ENCODE data around the gene SERF1B. TPM values are rescaled to one million over a fixed set of nuclear protein-coding genes. Genes with fewer than 3 reads are reported as not detected.
"Not testable (repeated sequence)": the region's sequence is repeated elsewhere in the genome, so short reads cannot be mapped to it uniquely, and the experiment has no call there.

Gene SERF1B
- polyA plus RNA-seq (2011; rRNA removed), result 14.8 and 18.2 TPM in 2 replicates
- 1.5 and 3.3 TPM in 2 replicates for polyA minus RNA-seq (2011; rRNA and poly(A)+ RNA removed)

DNA sequence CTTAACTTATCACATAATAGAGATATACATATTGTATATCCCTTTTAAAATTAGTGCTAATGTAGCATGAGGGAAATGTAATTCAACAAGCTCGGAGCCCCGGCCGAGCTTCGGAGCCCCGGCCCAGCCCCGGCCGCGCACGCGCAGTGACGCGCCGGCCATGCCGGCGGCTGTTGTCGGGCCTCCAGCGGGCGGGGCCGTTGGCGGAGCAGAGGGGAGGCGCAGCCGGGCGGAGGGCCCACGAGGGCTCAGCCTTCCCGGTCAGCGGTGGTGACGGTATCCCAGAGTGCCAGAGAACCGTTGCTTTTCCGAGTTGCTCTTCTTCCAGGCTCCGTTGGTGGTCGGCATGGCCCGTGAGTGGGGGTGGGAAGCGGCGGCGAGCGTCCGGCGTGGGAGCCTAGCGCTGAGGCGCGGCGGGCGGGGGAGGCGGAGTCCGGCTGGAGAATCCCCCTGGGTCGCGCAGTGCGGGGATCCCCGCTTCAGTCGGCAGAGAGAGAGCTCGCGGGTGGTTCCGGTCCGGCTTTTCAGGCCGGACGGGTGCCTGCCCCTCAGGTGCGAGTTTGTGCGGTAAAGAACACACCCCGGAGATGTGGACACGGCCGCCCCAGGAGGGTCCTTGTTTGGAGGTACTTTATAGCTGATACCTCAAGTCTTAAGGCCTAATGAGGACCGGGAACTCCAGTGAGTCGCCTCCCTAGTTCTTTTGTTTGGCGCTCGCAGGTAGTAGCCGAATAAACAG, at the start of gene SERF1B:
TSS of gene SERF1B (plus strand) at position 146 of the 739 bp plus-strand sequence. CDS start at position 347, 201 bp downstream.
- H3K9me3 ChIP-seq (ENCODE audit: control insufficient read depth, insufficient read depth, low read length); H3K4me3 ChIP-seq (ENCODE audit: low read depth, low read length); POLR2A ChIA-PET; H3K27ac ChIP-seq (ENCODE audit: low read depth, low read length); H3K27me3 ChIP-seq (ENCODE audit: control insufficient read depth, insufficient read depth, low read length); DNase-seq (ENCODE audit: low read depth, low spot score); CTCF ChIA-PET: not testable (repeated sequence)

- H3K27me3 ChIP-seq (ENCODE audit: control insufficient read depth, insufficient read depth, low read length); H3K9me3 ChIP-seq (ENCODE audit: control insufficient read depth, insufficient read depth, low read length); POLR2A ChIA-PET; CTCF ChIA-PET; H3K27ac ChIP-seq (ENCODE audit: low read depth, low read length); DNase-seq (ENCODE audit: low read depth, low spot score); H3K4me3 ChIP-seq (ENCODE audit: low read depth, low read length): not testable (repeated sequence)
Measured at GRCh38 chr5:69991713-69992112, 33.3 kb upstream of the SERF1B start.

DNA sequence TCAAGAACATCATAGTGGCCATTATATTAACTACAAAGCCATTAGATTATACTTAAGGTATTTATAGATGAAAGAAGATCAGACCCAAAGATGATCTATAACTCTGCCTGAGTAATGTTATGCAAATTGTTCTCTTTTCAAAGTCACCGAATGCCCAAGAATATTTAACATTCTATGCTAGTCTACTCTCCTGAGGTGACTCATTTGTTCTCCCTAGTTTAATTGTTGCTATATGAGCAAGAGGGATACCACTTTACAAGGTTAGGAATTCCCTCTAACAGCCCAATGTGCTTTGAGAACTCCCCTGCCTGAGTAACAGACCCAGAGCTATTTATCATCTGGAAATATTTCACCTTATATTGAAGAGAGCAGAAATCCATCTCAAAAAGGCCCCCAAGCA, 29.5 kb upstream of the SERF1B start:
- H3K27ac ChIP-seq (ENCODE audit: low read depth, low read length); CTCF ChIA-PET; H3K9me3 ChIP-seq (ENCODE audit: control insufficient read depth, insufficient read depth, low read length); POLR2A ChIA-PET; DNase-seq (ENCODE audit: low read depth, low spot score); H3K27me3 ChIP-seq (ENCODE audit: control insufficient read depth, insufficient read depth, low read length); H3K4me3 ChIP-seq (ENCODE audit: low read depth, low read length): not testable (repeated sequence)

DNA sequence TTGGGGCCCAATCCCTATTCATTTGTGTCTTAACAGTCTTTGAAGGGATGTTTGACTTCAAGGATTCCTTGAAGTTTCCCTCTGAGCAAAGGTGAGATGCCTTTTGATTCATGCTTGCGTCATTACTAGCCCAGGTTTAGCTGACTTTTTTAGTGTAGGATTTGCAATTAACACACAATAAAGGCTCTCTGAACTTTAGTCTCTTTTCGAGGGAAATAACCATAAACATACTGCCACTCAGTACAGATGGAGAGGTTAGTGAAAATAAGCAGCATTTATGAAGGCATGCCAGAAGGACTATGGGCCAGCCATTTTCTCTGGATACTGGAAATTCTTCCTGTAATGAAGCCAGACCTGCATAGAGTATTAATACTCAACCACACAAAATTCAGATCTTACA, 4.4 kb upstream of the SERF1B start:
- H3K4me3 ChIP-seq (ENCODE audit: low read depth, low read length); CTCF ChIA-PET; H3K9me3 ChIP-seq (ENCODE audit: control insufficient read depth, insufficient read depth, low read length); POLR2A ChIA-PET; H3K27me3 ChIP-seq (ENCODE audit: control insufficient read depth, insufficient read depth, low read length); H3K27ac ChIP-seq (ENCODE audit: low read depth, low read length); DNase-seq (ENCODE audit: low read depth, low spot score): not testable (repeated sequence)

GRCh38 chr5:70025845-70026145, 744 bp downstream of the SERF1B start:
- H3K27me3 ChIP-seq (ENCODE audit: control insufficient read depth, insufficient read depth, low read length); POLR2A ChIA-PET; H3K4me3 ChIP-seq (ENCODE audit: low read depth, low read length); CTCF ChIA-PET; DNase-seq (ENCODE audit: low read depth, low spot score); H3K27ac ChIP-seq (ENCODE audit: low read depth, low read length); H3K9me3 ChIP-seq (ENCODE audit: control insufficient read depth, insufficient read depth, low read length): not testable (repeated sequence)

GRCh38 chr5:70031204-70031603, 6.2 kb downstream of the SERF1B start:
- CTCF ChIA-PET; H3K9me3 ChIP-seq (ENCODE audit: control insufficient read depth, insufficient read depth, low read length); DNase-seq (ENCODE audit: low read depth, low spot score); POLR2A ChIA-PET; H3K27ac ChIP-seq (ENCODE audit: low read depth, low read length); H3K4me3 ChIP-seq (ENCODE audit: low read depth, low read length); H3K27me3 ChIP-seq (ENCODE audit: control insufficient read depth, insufficient read depth, low read length): not testable (repeated sequence)

DNA sequence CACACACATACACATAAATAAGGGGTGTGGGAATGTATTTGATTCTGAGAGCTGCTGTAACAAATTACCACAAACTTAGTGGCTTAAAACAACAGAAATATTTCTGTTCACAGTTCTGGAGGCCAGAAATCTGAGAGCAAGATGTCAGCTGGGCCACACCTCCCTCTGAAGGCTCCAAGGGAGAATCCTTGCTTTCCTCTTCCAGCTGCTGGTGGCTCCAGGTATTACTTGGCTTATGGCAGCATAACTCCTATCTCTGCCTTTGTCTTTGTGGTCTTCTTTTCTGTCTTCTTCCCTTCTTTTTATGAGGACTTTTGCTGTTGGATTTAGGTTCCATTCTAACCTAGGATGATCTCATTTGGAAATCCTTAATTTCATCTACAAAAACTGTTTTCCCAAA, 16.4 kb downstream of the SERF1B start:
- DNase-seq (ENCODE audit: low read depth, low spot score); H3K27ac ChIP-seq (ENCODE audit: low read depth, low read length); POLR2A ChIA-PET; H3K9me3 ChIP-seq (ENCODE audit: control insufficient read depth, insufficient read depth, low read length); CTCF ChIA-PET; H3K4me3 ChIP-seq (ENCODE audit: low read depth, low read length); H3K27me3 ChIP-seq (ENCODE audit: control insufficient read depth, insufficient read depth, low read length): not testable (repeated sequence)

DNA sequence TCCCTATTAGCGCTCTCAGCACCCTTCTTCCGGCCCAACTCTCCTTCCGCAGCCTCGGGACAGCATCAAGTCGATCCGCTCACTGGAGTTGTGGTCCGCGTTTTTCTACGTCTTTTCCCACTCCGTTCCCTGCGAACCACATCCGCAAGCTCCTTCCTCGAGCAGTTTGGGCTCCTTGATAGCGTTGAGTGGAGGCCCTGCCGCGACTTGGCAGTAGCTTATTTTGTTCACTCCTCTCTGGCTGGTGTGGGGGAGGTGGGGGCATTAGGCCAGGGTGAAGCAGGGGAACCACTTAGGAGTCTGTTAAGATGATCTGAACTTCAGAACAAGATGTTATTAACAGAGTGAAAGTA, 24.7 kb downstream of the SERF1B start:
- H3K27me3 ChIP-seq (ENCODE audit: control insufficient read depth, insufficient read depth, low read length); H3K4me3 ChIP-seq (ENCODE audit: low read depth, low read length); CTCF ChIA-PET; DNase-seq (ENCODE audit: low read depth, low spot score); POLR2A ChIA-PET; H3K9me3 ChIP-seq (ENCODE audit: control insufficient read depth, insufficient read depth, low read length); H3K27ac ChIP-seq (ENCODE audit: low read depth, low read length): not testable (repeated sequence)

DNA sequence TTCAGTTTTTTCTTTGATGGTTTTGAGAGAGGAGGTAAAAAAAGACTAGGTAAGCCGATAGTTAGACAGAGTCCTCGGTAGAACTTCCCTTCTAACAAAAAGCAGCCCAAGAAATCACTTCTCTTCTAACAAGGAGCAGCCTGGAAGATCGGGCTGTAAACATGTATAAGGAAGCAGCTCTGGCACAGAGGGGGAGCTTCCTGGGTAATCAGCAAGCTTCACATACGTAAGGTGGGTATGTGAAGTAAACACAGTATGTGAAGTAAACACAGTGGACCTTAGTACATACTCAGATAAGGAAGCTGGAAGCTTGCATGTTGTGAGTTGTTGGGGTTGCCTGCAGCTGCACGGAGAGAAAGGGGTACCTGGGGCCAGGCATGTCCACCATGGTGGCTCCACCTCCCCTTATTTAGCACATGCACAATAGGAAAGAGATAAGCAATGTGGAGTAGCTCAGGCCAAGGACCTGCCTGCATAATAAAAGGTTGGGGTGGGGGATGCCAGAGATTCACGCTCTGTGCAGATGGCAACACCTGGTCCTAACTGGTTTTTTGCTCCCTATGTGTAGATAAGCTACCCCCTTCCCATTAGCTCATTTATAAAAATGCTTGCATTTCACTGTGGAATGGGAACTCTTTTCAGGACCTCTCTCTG, 31.4 kb downstream of the SERF1B start:
- POLR2A ChIA-PET; H3K4me3 ChIP-seq (ENCODE audit: low read depth, low read length); H3K9me3 ChIP-seq (ENCODE audit: control insufficient read depth, insufficient read depth, low read length); H3K27ac ChIP-seq (ENCODE audit: low read depth, low read length); DNase-seq (ENCODE audit: low read depth, low spot score); CTCF ChIA-PET; H3K27me3 ChIP-seq (ENCODE audit: control insufficient read depth, insufficient read depth, low read length): not testable (repeated sequence)

- POLR2A ChIA-PET; H3K27ac ChIP-seq (ENCODE audit: low read depth, low read length); H3K4me3 ChIP-seq (ENCODE audit: low read depth, low read length); DNase-seq (ENCODE audit: low read depth, low spot score); CTCF ChIA-PET; H3K9me3 ChIP-seq (ENCODE audit: control insufficient read depth, insufficient read depth, low read length); H3K27me3 ChIP-seq (ENCODE audit: control insufficient read depth, insufficient read depth, low read length): not testable (repeated sequence)
Measured at GRCh38 chr5:70057140-70057539, 32.1 kb downstream of the SERF1B start.

DNA sequence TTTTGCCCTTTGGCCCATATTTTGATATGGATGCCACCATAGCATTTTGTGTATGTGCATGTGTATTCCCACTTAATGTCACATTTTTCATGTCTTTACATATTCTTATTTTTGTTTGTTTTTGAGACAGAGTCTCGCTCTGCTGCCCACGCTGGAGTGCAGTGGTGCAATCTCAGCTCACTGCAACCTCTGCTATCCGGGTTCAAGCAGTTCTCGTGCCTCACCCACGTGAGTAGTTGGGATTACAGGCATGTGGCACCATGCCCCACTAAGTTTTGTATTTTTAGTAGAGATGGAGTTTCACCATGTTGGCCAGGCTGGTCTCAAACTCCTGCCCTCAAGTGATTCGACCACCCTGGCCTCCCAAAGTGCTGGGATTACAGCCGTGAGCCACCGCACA, 52.6 kb downstream of the SERF1B start:
- H3K9me3 ChIP-seq (ENCODE audit: control insufficient read depth, insufficient read depth, low read length); CTCF ChIA-PET; H3K4me3 ChIP-seq (ENCODE audit: low read depth, low read length); DNase-seq (ENCODE audit: low read depth, low spot score); POLR2A ChIA-PET; H3K27me3 ChIP-seq (ENCODE audit: control insufficient read depth, insufficient read depth, low read length); H3K27ac ChIP-seq (ENCODE audit: low read depth, low read length): not testable (repeated sequence)

DNA sequence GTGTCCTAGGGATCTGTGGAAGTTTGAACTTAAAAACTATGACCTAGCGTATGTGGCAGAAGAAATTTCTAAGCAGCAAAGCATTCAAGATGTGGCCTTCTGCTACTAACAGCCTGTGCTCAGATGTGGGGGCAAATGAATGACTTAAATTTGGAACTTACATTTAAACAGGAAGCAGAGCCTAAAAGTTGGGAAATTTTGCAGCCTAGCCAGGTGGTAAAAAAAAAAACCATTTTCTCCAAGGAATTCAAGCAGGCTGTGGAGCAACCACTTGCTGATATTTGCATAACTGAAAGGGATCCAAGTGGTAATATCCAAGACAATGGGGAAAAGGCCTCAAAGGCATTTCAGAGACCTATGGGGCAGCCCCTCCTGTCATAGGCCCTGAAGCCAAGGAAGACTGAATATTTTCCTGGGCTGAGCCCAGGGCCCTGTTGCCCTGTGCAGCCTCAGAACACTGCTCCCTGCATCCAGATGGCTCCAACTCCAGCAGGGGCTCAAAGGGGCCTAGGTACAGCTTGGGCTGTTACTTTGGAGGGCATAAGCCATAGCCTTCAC, 63.9 kb downstream of the SERF1B start:
- H3K27me3 ChIP-seq (ENCODE audit: control insufficient read depth, insufficient read depth, low read length); H3K4me3 ChIP-seq (ENCODE audit: low read depth, low read length); CTCF ChIA-PET; H3K9me3 ChIP-seq (ENCODE audit: control insufficient read depth, insufficient read depth, low read length); H3K27ac ChIP-seq (ENCODE audit: low read depth, low read length); DNase-seq (ENCODE audit: low read depth, low spot score); POLR2A ChIA-PET: not testable (repeated sequence)
